NT2/D1 (cell line): Measurements from ENCODE around the gene MT1E.

Experiments
- YY1 ChIP-seq: IDR thresholded peaks from 2 replicates; pipeline ENCODE4 v1.6.1; 2011; ENCODE audit not compliant: insufficient read length, insufficient read depth
- ZNF274 ChIP-seq: IDR thresholded peaks from 2 replicates; pipeline ENCODE4 v1.6.1; 2011; ENCODE audit warnings: mild to moderate bottlenecking, low read depth, low read length

- no peak for TF ChIP-seq YY1
- TF ChIP-seq ZNF274, result no peak
Observed at GRCh38 chr16:56576585-56577299, 48.8 kb upstream of the MT1E start.
